Neuronal stem cell (in vitro differentiated cells): ENCODE data around the gene PIM3.

Experiments
- DNase-seq: peaks from one replicate; pipeline ENCODE4 v3.0.0-alpha.2; 2013; ENCODE audit warnings: low spot score
- H2AFZ ChIP-seq: one replicate; pipeline ENCODE4 v1.6.1; 2013; ENCODE audit warnings: mild to moderate bottlenecking, low read length, inconsistent platforms
- H2AK5ac ChIP-seq: 2 replicates; pipeline ENCODE4 v1.6.1; 2013; ENCODE audit warnings: low read depth, mild to moderate bottlenecking, inconsistent platforms, low read length, moderate library complexity, mixed read lengths
- H2BK120ac ChIP-seq: 2 replicates; pipeline ENCODE4 v1.6.1; 2013; ENCODE audit warnings: low read depth, mild to moderate bottlenecking, inconsistent platforms, low read length, moderate library complexity, mixed read lengths
- H2BK12ac ChIP-seq: one replicate; pipeline ENCODE4 v1.6.1; 2013; ENCODE audit warnings: low read length, inconsistent platforms
- H2BK15ac ChIP-seq: 2 replicates; pipeline ENCODE4 v1.6.1; 2013; ENCODE audit warnings: mild to moderate bottlenecking, low read length, inconsistent platforms, mixed read lengths
- H2BK5ac ChIP-seq: one replicate; pipeline ENCODE4 v1.6.1; 2013; ENCODE audit warnings: inconsistent platforms, mild to moderate bottlenecking, low read length, moderate library complexity
- H3K14ac ChIP-seq: one replicate; pipeline ENCODE4 v1.6.1; 2013; ENCODE audit warnings: low read length, inconsistent platforms
- H3K18ac ChIP-seq: 2 replicates; pipeline ENCODE4 v1.6.1; 2013; ENCODE audit warnings: low read length, inconsistent platforms
- H3K23ac ChIP-seq: 2 replicates; pipeline ENCODE4 v1.6.1; 2013; ENCODE audit warnings: low read depth, mild to moderate bottlenecking, mixed read lengths, low read length, inconsistent platforms; ENCODE audit not compliant: poor library complexity
- H3K27ac ChIP-seq: replicated peaks from 3 replicates; pipeline ENCODE4 v1.5.1; 2013; ENCODE audit warnings: low read length, inconsistent platforms
- H3K27me3 ChIP-seq, 3 experiments: 2 replicates each; pipeline ENCODE4 v1.6.1; 2013; ENCODE audit warnings: low read length in 3 of 3, mild to moderate bottlenecking in 2 of 3, inconsistent platforms in 1 of 3, low read depth in 1 of 3, mixed read lengths in 1 of 3, moderate library complexity in 1 of 3; ENCODE audit not compliant: control insufficient read depth in 3 of 3, insufficient read depth in 3 of 3
- H3K36me3 ChIP-seq, 2 donors: replicated peaks in 1 of 2; 2 replicates each; pipeline ENCODE4 v1.6.1; 2013; ENCODE audit warnings: low read length in 2 of 2; ENCODE audit not compliant: control insufficient read depth in 2 of 2, insufficient read depth in 2 of 2
- H3K4ac ChIP-seq: 2 replicates; pipeline ENCODE4 v1.6.1; 2013; ENCODE audit warnings: inconsistent platforms, mild to moderate bottlenecking, low read length, moderate library complexity
- H3K4me1 ChIP-seq, 2 donors: 1 replicate in 1 of 2; 2 replicates in 1 of 2; pipeline ENCODE4 v1.6.1; 2013; ENCODE audit warnings: low read length in 2 of 2, low read depth in 1 of 2; ENCODE audit not compliant: control insufficient read depth in 2 of 2, insufficient read depth in 1 of 2
- H3K4me2 ChIP-seq: one replicate; pipeline ENCODE4 v1.6.1; 2013; ENCODE audit warnings: mild to moderate bottlenecking, low read length, inconsistent platforms; ENCODE audit not compliant: insufficient read depth, poor library complexity, severe bottlenecking
- H3K4me3 ChIP-seq, 2 donors: 2 replicates each; pipeline ENCODE4 v1.5.1; 2013; ENCODE audit warnings: low read length in 2 of 2, mild to moderate bottlenecking in 2 of 2, inconsistent platforms in 1 of 2, moderate library complexity in 1 of 2
- H3K79me1 ChIP-seq: one replicate; pipeline ENCODE4 v1.6.1; 2013; ENCODE audit warnings: low read depth, mild to moderate bottlenecking, inconsistent platforms, low read length, moderate library complexity
- H3K9ac ChIP-seq: one replicate; pipeline ENCODE4 v1.6.1; 2013; ENCODE audit warnings: mild to moderate bottlenecking, low read depth, low read length, inconsistent platforms; ENCODE audit not compliant: poor library complexity
- H3K9me3 ChIP-seq, 2 donors: replicated peaks in 1 of 2; 2 replicates each; pipeline versions ENCODE3 to v1.6.1; 2013; ENCODE audit warnings: low read length in 2 of 2, mild to moderate bottlenecking in 2 of 2, inconsistent platforms in 1 of 2, low read depth in 1 of 2, mixed read lengths in 1 of 2, moderate library complexity in 1 of 2; ENCODE audit not compliant: control insufficient read depth in 2 of 2, insufficient read depth in 1 of 2
- H4K8ac ChIP-seq: one replicate; pipeline ENCODE4 v1.6.1; 2013; ENCODE audit warnings: low read depth, mild to moderate bottlenecking, inconsistent platforms, low read length, moderate library complexity
- H4K91ac ChIP-seq: one replicate; pipeline ENCODE4 v1.6.1; 2013; ENCODE audit warnings: low read length, low read depth, mild to moderate bottlenecking, inconsistent platforms; ENCODE audit not compliant: poor library complexity
- WGBS, 2 donors: extraction: QIAGEN DNeasy Blood & Tissue Kit; methylation state at CpG; one replicate each; pipeline ENCODE4 v1.1.7; 2013; ENCODE audit warnings: missing lambda C conversion rate in 2 of 2, mixed read lengths in 1 of 2; ENCODE audit not compliant: insufficient read length in 2 of 2, insufficient replicate concordance in 1 of 2; ENCODE audit errors: extremely low coverage in 2 of 2; 5-methylcytosine and 5-hydroxymethylcytosine counted together

The PIM3 gene

GRCh38 chr22:49999063-49999945, 38.7 kb downstream of the PIM3 start:
- DNase-seq = peak; percentile 45
- Histone ChIP-seq H3K23ac (peak overlapping the region; percentile 1), H2BK120ac (no peak overlapping the region), H3K9me3 (peaks cover 0 to 3% of the 10 kb centered on the region in 2 donors), H4K8ac (peak overlapping the region; percentile 17), H3K27ac (no peak overlapping the region), H2BK5ac (no peak overlapping the region), H3K79me1 (no peaks in the 10 kb centered on the region), H3K4me3 (peak overlapping the region in 1 of 2 donors; percentile 79), H3K27me3 (peaks cover 3 to 54% (median 17%) of the 10 kb centered on the region in 3 experiments), H3K36me3 (no peaks in the 10 kb centered on the region), H2AFZ (peak overlapping the region; percentile 64), H2BK15ac (peak overlapping the region; percentile 85), H3K18ac (peak overlapping the region; percentile 97), H2AK5ac (peak overlapping the region; percentile 30), H3K9ac (peak overlapping the region; percentile 88), H2BK12ac (peak overlapping the region; percentile 73), H3K4me2 (peak overlapping the region; percentile 93), H3K4me1 (peaks cover 0 to 20% of the 10 kb centered on the region in 2 donors), H3K4ac (no peak overlapping the region), H3K14ac (peak overlapping the region; percentile 94), H4K91ac (no peak overlapping the region)
- WGBS, 2 donors = no CpG with 5 or more reads among the region's 70 CpGs

GRCh38 chr22:49999946-50000586, 39.5 kb downstream of the PIM3 start:
- no CpG with 5 or more reads among the region's 41 CpGs for WGBS, 2 donors
- no peak for DNase-seq

GRCh38 chr22:50000587-50001387, 40.2 kb downstream of the PIM3 start:
- H3K4me1 ChIP-seq = peaks cover 0 to 20% of the 10 kb centered on the region in 2 donors
- peak overlapping the region in 1 of 2 donors; percentile 48 for H3K4me3 ChIP-seq
- H2BK15ac ChIP-seq = peak overlapping the region; percentile 92
- H3K23ac ChIP-seq = peak overlapping the region; percentile 93
- H3K18ac ChIP-seq = peak overlapping the region; percentile 92
- H3K27ac ChIP-seq = no peak overlapping the region
- no peak overlapping the region for H4K91ac ChIP-seq
- H3K9me3 ChIP-seq = peaks cover 0 to 3% of the 10 kb centered on the region in 2 donors
- H3K4me2 ChIP-seq = no peak overlapping the region
- H3K4ac ChIP-seq = peak overlapping the region; percentile 84
- peak overlapping the region; percentile 70 for H3K9ac ChIP-seq
- peak overlapping the region; percentile 82 for H4K8ac ChIP-seq
- WGBS, 2 donors = no CpG with 5 or more reads among the region's 32 CpGs
- no peaks in the 10 kb centered on the region for H3K36me3 ChIP-seq
- H2AFZ ChIP-seq = no peak overlapping the region
- peak overlapping the region; percentile 84 for H3K14ac ChIP-seq
- H3K79me1 ChIP-seq = no peaks in the 10 kb centered on the region
- DNase-seq = no peak
- no peak overlapping the region for H2BK120ac ChIP-seq
- peak overlapping the region; percentile 84 for H2BK12ac ChIP-seq
- no peak overlapping the region for H2BK5ac ChIP-seq
- H3K27me3 ChIP-seq = peaks cover 3 to 65% (median 17%) of the 10 kb centered on the region in 3 experiments
- H2AK5ac ChIP-seq = peak overlapping the region; percentile 83

More at GRCh38 chr22:49999946-50000586, 39.5 kb downstream of the PIM3 start:
- Histone ChIP-seq H3K23ac (peak overlapping the region; percentile 93), H3K4ac (no peak overlapping the region), H3K27ac (no peak overlapping the region), H3K9ac (peak overlapping the region; percentile 63), H3K4me1 (peaks cover 0 to 20% of the 10 kb centered on the region in 2 donors), H4K8ac (peak overlapping the region; percentile 17), H3K79me1 (no peaks in the 10 kb centered on the region), H3K9me3 (peaks cover 0 to 3% of the 10 kb centered on the region in 2 donors), H2BK120ac (no peak overlapping the region), H3K14ac (peak overlapping the region; percentile 84), H2BK12ac (peak overlapping the region; percentile 41), H3K4me3 (peak overlapping the region in 1 of 2 donors; percentile 79), H2AK5ac (peak overlapping the region; percentile 83), H3K36me3 (no peaks in the 10 kb centered on the region), H2BK5ac (no peak overlapping the region), H3K18ac (peak overlapping the region; percentile 92), H2BK15ac (peak overlapping the region; percentile 92), H4K91ac (no peak overlapping the region), H3K27me3 (peaks cover 3 to 61% (median 17%) of the 10 kb centered on the region in 3 experiments), H3K4me2 (peak overlapping the region; percentile 93), H2AFZ (peak overlapping the region; percentile 64)
